ENCODE data around the gene NAT16. TPM values are rescaled to one million over a fixed set of nuclear protein-coding genes. Genes with fewer than 3 reads are reported as not detected.

NAT16 gene
- total RNA-seq, 2 donors from 2014 or later: 0.15 to 0.20 TPM

GRCh38 chr7:101165958-101166647 is 14.0 kb downstream of the NAT16 start:
- Histone ChIP-seq H3K9me3 (ENCODE audit: control insufficient read depth, low read length) (no peaks in the 10 kb centered on the region), H3K9ac (ENCODE audit: extremely low read depth, low read length, poor library complexity, severe bottlenecking) (no peak overlapping the region), H3K4me1 (ENCODE audit: control insufficient read depth, insufficient read depth, low read length) (peaks cover 5% of the 10 kb centered on the region), H3K27ac (ENCODE audit: low read depth, low read length) (no peak overlapping the region), H3K4me3 (ENCODE audit: low read length) (peak overlapping the region; percentile 71), H3K36me3 (ENCODE audit: control insufficient read depth, insufficient read depth, low read length) (no peaks in the 10 kb centered on the region), H3K27me3 (ENCODE audit: control insufficient read depth, insufficient read depth, low read length, poor library complexity, severe bottlenecking) (peaks cover 94% of the 10 kb centered on the region)
- Mint-ChIP-seq H3K4me3 (peak overlapping the region; percentile 53), H3K9me3 (no peaks in the 10 kb centered on the region), H3K27ac (peak overlapping the region; percentile 33), H3K36me3 (ENCODE audit: low read depth) (no peaks in the 10 kb centered on the region), H3K4me1 (peaks cover 20% of the 10 kb centered on the region), H3K27me3 (ENCODE audit: insufficient read depth) (peaks cover 96% of the 10 kb centered on the region)
- TF ChIP-seq, protein P1, sequence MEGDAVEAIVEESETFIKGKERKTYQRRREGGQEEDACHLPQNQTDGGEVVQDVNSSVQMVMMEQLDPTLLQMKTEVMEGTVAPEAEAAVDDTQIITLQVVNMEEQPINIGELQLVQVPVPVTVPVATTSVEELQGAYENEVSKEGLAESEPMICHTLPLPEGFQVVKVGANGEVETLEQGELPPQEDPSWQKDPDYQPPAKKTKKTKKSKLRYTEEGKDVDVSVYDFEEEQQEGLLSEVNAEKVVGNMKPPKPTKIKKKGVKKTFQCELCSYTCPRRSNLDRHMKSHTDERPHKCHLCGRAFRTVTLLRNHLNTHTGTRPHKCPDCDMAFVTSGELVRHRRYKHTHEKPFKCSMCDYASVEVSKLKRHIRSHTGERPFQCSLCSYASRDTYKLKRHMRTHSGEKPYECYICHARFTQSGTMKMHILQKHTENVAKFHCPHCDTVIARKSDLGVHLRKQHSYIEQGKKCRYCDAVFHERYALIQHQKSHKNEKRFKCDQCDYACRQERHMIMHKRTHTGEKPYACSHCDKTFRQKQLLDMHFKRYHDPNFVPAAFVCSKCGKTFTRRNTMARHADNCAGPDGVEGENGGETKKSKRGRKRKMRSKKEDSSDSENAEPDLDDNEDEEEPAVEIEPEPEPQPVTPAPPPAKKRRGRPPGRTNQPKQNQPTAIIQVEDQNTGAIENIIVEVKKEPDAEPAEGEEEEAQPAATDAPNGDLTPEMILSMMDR (conservative IDR thresholded peaks at IDR 0.05): no peak
- peak; percentile 75 for DNase-seq
- WGBS, 2 experiments (ENCODE audit: insufficient coverage in 1 of 2, insufficient read length in 1 of 2): 0% methylated on average over 19 to 35 of the region's 38 CpGs

- peak; percentile 98 for DNase-seq
- Histone ChIP-seq H3K9me3 (ENCODE audit: control insufficient read depth, low read length) (no peaks in the 10 kb centered on the region), H3K27me3 (ENCODE audit: control insufficient read depth, insufficient read depth, low read length, poor library complexity, severe bottlenecking) (peaks cover 87% of the 10 kb centered on the region), H3K36me3 (ENCODE audit: control insufficient read depth, insufficient read depth, low read length) (no peaks in the 10 kb centered on the region), H3K4me1 (ENCODE audit: control insufficient read depth, insufficient read depth, low read length) (peaks cover 5% of the 10 kb centered on the region), H3K4me3 (ENCODE audit: low read length) (peak within 1 kb of the TSS; percentile 71), H3K27ac (ENCODE audit: low read depth, low read length) (no peak within 1 kb of the TSS), H3K9ac (ENCODE audit: extremely low read depth, low read length, poor library complexity, severe bottlenecking) (no peak within 1 kb of the TSS)
- H3K4me3 Mint-ChIP-seq: peak within 1 kb of the TSS; percentile 53
- H3K27me3 Mint-ChIP-seq (ENCODE audit: insufficient read depth): peaks cover 90% of the 10 kb centered on the region
- H3K9me3 Mint-ChIP-seq: no peaks in the 10 kb centered on the region
- 1% methylated on average over 43 to 74 of the region's 74 CpGs for WGBS, 2 experiments (ENCODE audit: insufficient coverage in 1 of 2, insufficient read length in 1 of 2)
- peaks cover under 1% of the 10 kb centered on the region for H3K36me3 Mint-ChIP-seq (ENCODE audit: low read depth)
- peak within 1 kb of the TSS; percentile 33 for H3K27ac Mint-ChIP-seq
- TF ChIP-seq, protein P1 (conservative IDR thresholded peaks at IDR 0.05): no peak
- peaks cover 20% of the 10 kb centered on the region for H3K4me1 Mint-ChIP-seq
These were observed 14.8 kb downstream of the NAT16 start, which contains the start of gene VGF for GRCh38 chr7:101165075-101165957. TSS of gene VGF (minus strand) at chr7:101165569. CDS start at chr7:101164843, 726 bp downstream.

DNA sequence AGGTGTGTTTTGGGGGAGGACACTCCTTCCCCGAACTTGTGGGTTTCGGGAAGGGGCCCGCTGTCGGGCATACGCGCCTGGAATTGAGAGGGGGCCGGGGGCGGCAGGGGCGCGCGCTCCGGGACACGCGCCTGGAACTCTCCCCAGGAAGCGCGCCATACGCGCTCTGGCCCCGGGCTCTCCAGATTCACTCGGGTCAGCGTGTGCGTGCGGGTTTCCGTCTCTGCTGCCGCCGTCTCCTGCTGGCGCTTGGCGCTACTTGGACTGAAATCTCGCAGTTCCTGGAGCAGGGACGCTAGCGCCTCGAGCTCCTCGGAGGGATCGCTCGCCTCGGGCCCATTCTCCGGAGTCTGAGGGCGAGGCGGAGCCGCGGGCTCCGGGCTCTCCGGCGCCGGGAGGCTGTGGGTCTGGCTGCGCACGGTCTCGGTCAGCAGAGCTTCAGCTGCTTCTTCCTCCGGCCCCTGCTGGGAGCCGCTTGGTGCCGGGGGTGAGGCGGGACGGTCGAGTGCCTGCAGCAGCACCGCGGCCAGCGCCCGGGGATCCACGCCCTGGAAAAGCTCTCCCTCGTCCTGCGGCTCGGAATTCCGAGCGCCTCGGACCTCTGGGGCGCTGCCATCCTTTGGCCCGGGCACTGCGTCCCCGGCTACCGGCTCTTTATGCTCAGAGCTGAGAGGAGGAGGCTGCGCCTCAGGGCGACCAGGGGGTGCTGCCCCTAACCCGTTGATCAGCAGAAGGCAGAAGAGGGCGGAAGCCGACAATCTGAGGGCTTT is 15.8 kb downstream of the NAT16 start:
- H3K4me1 ChIP-seq (ENCODE audit: control insufficient read depth, insufficient read depth, low read length): peaks cover 2% of the 10 kb centered on the region
- Mint-ChIP-seq H3K4me3 (peak overlapping the region; percentile 53), H3K4me1 (peaks cover 16% of the 10 kb centered on the region), H3K27ac (no peak overlapping the region), H3K36me3 (ENCODE audit: low read depth) (peaks cover 6% of the 10 kb centered on the region), H3K9me3 (no peaks in the 10 kb centered on the region), H3K27me3 (ENCODE audit: insufficient read depth) (peaks cover 80% of the 10 kb centered on the region)
- 1% methylated on average over 43 to 75 of the region's 75 CpGs for WGBS, 2 experiments (ENCODE audit: insufficient coverage in 1 of 2, insufficient read length in 1 of 2)
- peaks cover 76% of the 10 kb centered on the region for H3K27me3 ChIP-seq (ENCODE audit: control insufficient read depth, insufficient read depth, low read length, poor library complexity, severe bottlenecking)
- DNase-seq: peak; percentile 93
- no peak overlapping the region for H3K27ac ChIP-seq (ENCODE audit: low read depth, low read length)
- H3K36me3 ChIP-seq (ENCODE audit: control insufficient read depth, insufficient read depth, low read length): peaks cover under 1% of the 10 kb centered on the region
- no peak overlapping the region for H3K9ac ChIP-seq (ENCODE audit: extremely low read depth, low read length, poor library complexity, severe bottlenecking)
- H3K4me3 ChIP-seq (ENCODE audit: low read length): peak overlapping the region; percentile 62
- TF ChIP-seq, protein P1 (conservative IDR thresholded peaks at IDR 0.05): no peak
- H3K9me3 ChIP-seq (ENCODE audit: control insufficient read depth, low read length): no peaks in the 10 kb centered on the region

Measured in endodermal cell (in vitro differentiated cells).